K562 (cell line): Measurements from ENCODE around the gene UTP4. TPM values are rescaled to one million over a fixed set of nuclear protein-coding genes. Genes with fewer than 3 reads are reported as not detected.
A peak's percentile ranks its signal among the peaks of the same experiment; 100 is the strongest.

Source experiments
- ATAC-seq: fragments of 200-7000 bp; cut with Tn5 transposase; 3 replicates; pipeline ENCODE4 v1.9.1; 2020; ENCODE audit warnings: moderate library complexity
- BruUV-seq: library from RNA; stranded (reverse); fragments of 400-500 nt; replicated peaks from 2 replicates; lab custom pipeline; 2021; lab: Mats Ljungman, UMichigan
- CTCF ChIA-PET: fragments of 300-600 bp; formaldehyde crosslinking; extraction: SDS; loops from one replicate; lab custom pipeline; 2021; ENCODE audit warnings: low intra/inter-chr PET ratio; lab: Yijun Ruan, JAX
- POLR2A ChIA-PET: fragments of 300-600, 350-650 bp; sonication (Branson Sonifier 250); formaldehyde crosslinking; extraction: SDS; loops from one replicate; lab custom pipeline; 2021; ENCODE audit warnings: antibody characterized with exemption, inconsistent platforms; lab: Yijun Ruan, JAX
- DNase-seq, 4 experiments: peaks; one replicate each; pipeline versions ENCODE4 v3.0.0 to v3.0.0-alpha.2; 2011 to 2018; ENCODE audit warnings: low spot score in 3 of 4, mixed read lengths in 3 of 4; ENCODE audit errors: extremely low read depth in 1 of 4
- FAIRE-seq: peaks from 2 replicates; lab custom pipeline; 2011; peaks lifted over from hg19 to GRCh38; lab: Jason Lieb, UNC
- H2AFZ ChIP-seq: 2 replicates; pipeline ENCODE4 v1.6.0; 2011; ENCODE audit warnings: low read depth, low read length, control low read depth, inconsistent platforms
- H3K27ac ChIP-seq: fragments of 200-600 bp; 3 replicates; pipeline ENCODE4 v1.8.0; 2011; ENCODE audit warnings: low read depth, mild to moderate bottlenecking, control low read depth, inconsistent platforms, low read length, moderate library complexity, mixed read lengths; ENCODE audit errors: extremely low read depth
- H3K27me3 ChIP-seq, 2 experiments: fragments of 300-600 bp in 1 of 2; 2 replicates in 1 of 2; 3 replicates in 1 of 2; pipeline versions ENCODE4 v1.6.0 to v1.8.0; 2011; ENCODE audit warnings: inconsistent platforms in 2 of 2, low read length in 2 of 2, mild to moderate bottlenecking in 1 of 2, mixed read lengths in 1 of 2, moderate library complexity in 1 of 2; ENCODE audit not compliant: control insufficient read depth in 2 of 2, insufficient read depth in 2 of 2
- H3K36me3 ChIP-seq: fragments of 300-600 bp; 3 replicates; pipeline ENCODE4 v1.8.0; 2011; ENCODE audit warnings: mild to moderate bottlenecking, low read length, inconsistent platforms; ENCODE audit not compliant: control insufficient read depth, insufficient read depth
- H3K4me1 ChIP-seq, 2 experiments: fragments of 200-600 bp in 1 of 2; replicated peaks in 1 of 2; 2 replicates in 1 of 2; 3 replicates in 1 of 2; pipeline versions ENCODE4 v1.5.1 to v1.8.0; 2011; ENCODE audit warnings: inconsistent platforms in 2 of 2, low read length in 2 of 2, mild to moderate bottlenecking in 1 of 2, mixed read lengths in 1 of 2, moderate library complexity in 1 of 2; ENCODE audit not compliant: control insufficient read depth in 2 of 2, insufficient read depth in 2 of 2
- H3K4me2 ChIP-seq: 2 replicates; pipeline ENCODE4 v1.6.1; 2011; ENCODE audit warnings: low read length, control low read depth, inconsistent platforms, mixed read lengths; ENCODE audit not compliant: insufficient read depth
- H3K4me3 ChIP-seq: fragments of 200-600 bp; sonication (generic), shearing (Covaris generic); 2 replicates; pipeline ENCODE4 v1.5.1; 2016; ENCODE audit warnings: control low read depth, inconsistent platforms
- H3K79me2 ChIP-seq: fragments of 200-600 bp; 3 replicates; pipeline ENCODE4 v1.8.0; 2011; ENCODE audit warnings: low read length, inconsistent platforms; ENCODE audit not compliant: control insufficient read depth, insufficient read depth
- H3K9ac ChIP-seq, 2 experiments: 2 replicates each; pipeline versions ENCODE4 v1.6.0 to v1.6.1; 2011; ENCODE audit warnings: low read depth in 2 of 2, low read length in 2 of 2, control low read depth in 1 of 2, inconsistent platforms in 1 of 2, mild to moderate bottlenecking in 1 of 2, mixed read lengths in 1 of 2; ENCODE audit not compliant: insufficient read depth in 1 of 2
- H3K9me1 ChIP-seq: one replicate; pipeline ENCODE4 v1.6.0; 2011; ENCODE audit warnings: inconsistent platforms, mild to moderate bottlenecking, low read length, moderate library complexity; ENCODE audit not compliant: control insufficient read depth, insufficient read depth
- H3K9me3 ChIP-seq: replicated peaks from 2 replicates; pipeline ENCODE4 v1.5.1; 2011; ENCODE audit warnings: low read depth, low read length, inconsistent platforms; ENCODE audit not compliant: control insufficient read depth, insufficient read depth
- H4K20me1 ChIP-seq: replicated peaks from 2 replicates; pipeline ENCODE4 v1.6.1; 2011; ENCODE audit warnings: low read length, inconsistent platforms, mixed read lengths; ENCODE audit not compliant: control insufficient read depth, insufficient read depth
- BACH1 ChIP-seq: fragments of 200-800 bp; sonication (Bioruptor generic); IDR thresholded peaks from 2 replicates; pipeline ENCODE4 v1.6.1; 2016; ENCODE audit warnings: missing genetic modification characterization, missing compliant biosample characterization
- HMG20A ChIP-seq: fragments of 450-650 bp; formaldehyde crosslinking; conservative IDR thresholded peaks from 2 replicates; pipeline ENCODE4 v1.4.0; 2020; ENCODE audit warnings: mild to moderate bottlenecking, mixed read lengths
- HNRNPK ChIP-seq: fragments of 200-400 bp; formaldehyde crosslinking; IDR thresholded peaks from one replicate; pipeline ENCODE4 v1.6.1; 2018; ENCODE audit warnings: mild to moderate bottlenecking, low read depth, low read length; ENCODE audit not compliant: poor library complexity, severe bottlenecking
- MAFF ChIP-seq: IDR thresholded peaks from 2 replicates; pipeline ENCODE4 v1.6.1; 2012; ENCODE audit warnings: low read length, improper control_type of control experiment
- MEF2D ChIP-seq: conservative IDR thresholded peaks from 2 replicates; pipeline ENCODE4 v1.6.1; 2016; ENCODE audit warnings: low read depth, missing genetic modification characterization, missing compliant biosample characterization
- MEIS2 ChIP-seq: fragments of 450-650 bp; IDR thresholded peaks from 2 replicates; pipeline ENCODE4 v1.6.1; 2014; ENCODE audit warnings: mild to moderate bottlenecking; ENCODE audit not compliant: partially characterized antibody
- NFXL1 ChIP-seq: fragments of 450-650 bp; formaldehyde crosslinking; IDR thresholded peaks from 2 replicates; pipeline ENCODE4 v1.4.0; 2021; ENCODE audit warnings: mild to moderate bottlenecking
- PBX2 ChIP-seq, 2 experiments: IDR thresholded peaks in 1 of 2; conservative IDR thresholded peaks in 1 of 2; 2 replicates each; pipeline ENCODE4 v1.6.1; 2016; ENCODE audit warnings: low read depth in 2 of 2, mild to moderate bottlenecking in 1 of 2, missing compliant biosample characterization in 1 of 2, missing genetic modification characterization in 1 of 2, moderate library complexity in 1 of 2
- SOX6 ChIP-seq: fragments of 450-650 bp; IDR thresholded peaks from 2 replicates; pipeline ENCODE4 v1.6.1; 2014; ENCODE audit warnings: mild to moderate bottlenecking
- TCF15 ChIP-seq: fragments of 250-450 bp; sonication (Bioruptor Pico); IDR thresholded peaks from 2 replicates; pipeline ENCODE4 v1.8.0; 2022; ENCODE audit warnings: moderate library complexity, mild to moderate bottlenecking, inconsistent platforms
- ZBTB33 ChIP-seq: sonication (generic); formaldehyde crosslinking; IDR thresholded peaks from 2 replicates; pipeline ENCODE4 v1.8.1; 2023; ENCODE audit warnings: mild to moderate bottlenecking, missing genetic modification reagents
- ZBTB9 ChIP-seq: fragments of 450-650 bp; formaldehyde crosslinking; IDR thresholded peaks from 2 replicates; pipeline ENCODE4 v1.4.0; 2020; ENCODE audit warnings: mild to moderate bottlenecking, moderate library complexity
- ZKSCAN8 ChIP-seq: fragments of 200-800 bp; sonication (Bioruptor generic); IDR thresholded peaks from 2 replicates; pipeline ENCODE4 v1.6.1; 2016; ENCODE audit warnings: missing genetic modification characterization, missing compliant biosample characterization
- ZNF764 ChIP-seq: fragments of 250-450 bp; sonication (Bioruptor Pico); IDR thresholded peaks from 2 replicates; pipeline ENCODE4 v1.4.0; 2020; ENCODE audit warnings: low read depth, mild to moderate bottlenecking, moderate library complexity
- WGBS: fragments of 100-300 bp; shearing (Covaris generic); methylation state at CpG from one replicate; pipeline ENCODE4 v1.1.6; 2016; ENCODE audit warnings: low coverage, mixed read lengths; ENCODE audit not compliant: insufficient coverage; ENCODE audit errors: missing lambda C conversion rate; 5-methylcytosine and 5-hydroxymethylcytosine counted together
- in situ Hi-C: fragments of 300-500 bp; cut with MboI; formaldehyde crosslinking; loops from 4 replicates; pipeline ENCODE4 v1.15.0; 2018; ENCODE audit warnings: inconsistent platforms, mixed read lengths
- intact Hi-C: fragments of 100-400 bp; cut with micrococcal nuclease; formaldehyde crosslinking; loops from 2 replicates; pipeline ENCODE4 v1.14.2; 2022
- polyA plus RNA-seq, 8 experiments: library from polyadenylated mRNA; depleted of rRNA in 4 of 8; stranded (reverse) in 5 of 8; unstranded in 3 of 8; fragments of >200 nt; fragmentation: Nextera tagmentation in 2 of 8; fragmentation: Illumina TruSeq in 1 of 8; extraction: Ambion mirVana in 2 of 8; extraction: Trizol in 1 of 8; gene quantifications; 2 replicates each; pipeline versions ENCODE4 v1.2.1 to v1.2.3, GENCODE V29; 2011 to 2014; ENCODE audit warnings: inconsistent platforms in 1 of 8, missing spikeins in 1 of 8
- total RNA-seq, 7 experiments: library from RNA; depleted of rRNA in 6 of 7; stranded (reverse); fragments of >200 nt in 6 of 7; fragmentation: Illumina TruSeq in 2 of 7; extraction: Trizol in 2 of 7; gene quantifications; 2 replicates each; pipeline versions ENCODE4 v1.2.1 to v1.2.3, GENCODE V29; 2011 to 2021; ENCODE audit warnings: low replicate concordance in 1 of 7

Gene UTP4
- total and polyA plus RNA-seq, 9 of the 15 experiments (the other 6 are each of a cell fraction or from before 2014, with no cell fraction given): 46.1 to 203 (median 145) TPM

GRCh38 chr16:69171325-69172084, 39.1 kb downstream of the UTP4 start:
- CTCF ChIA-PET: interaction anchor here (0.6 kb wide), 1 partner anchor 10 kb away, joined by 3 read pairs; no protein-coding TSS in a partner anchor
- Histone ChIP-seq H3K9me1 (no peaks in the 10 kb centered on the region), H3K36me3 (peaks cover 47% of the 10 kb centered on the region), H3K27me3 (no peaks in the 10 kb centered on the region), H3K79me2 (no peaks in the 10 kb centered on the region), H3K4me3 (no peak overlapping the region), H3K27ac (peak overlapping the region; percentile 97; the same call in 2 of the 3 replicates), H3K9me3 (no peaks in the 10 kb centered on the region), H3K4me1 (peaks cover 3 to 19% of the 10 kb centered on the region in 2 experiments), H2AFZ (no peak overlapping the region), H3K9ac (no peak overlapping the region), H3K4me2 (no peak overlapping the region), H4K20me1 (no peaks in the 10 kb centered on the region; the same call in 1 of the 2 replicates)
- intact Hi-C loops: no loop called here
- no TSS peak for BruUV-seq
- no peak for ATAC-seq
- no peak for FAIRE-seq
- no peak for DNase-seq
- POLR2A ChIA-PET: interaction anchor here (0.8 kb wide), 1 partner anchor 11 kb away, joined by 3 read pairs; no protein-coding TSS in a partner anchor
- in situ Hi-C loops: no loop called here
- WGBS: 67% methylated on average over 6 of the region's 6 CpGs
- TF ChIP-seq MAFF: no peak
- no peak for TF ChIP-seq ZBTB9
- TF ChIP-seq HNRNPK: peak; percentile 77
- no peak for TF ChIP-seq SOX6
- 0 out of 2 replicates have a peak, but pooled peaks have one; percentile 15 for TF ChIP-seq MEF2D
- TF ChIP-seq ZKSCAN8 (CRISPR knock-in tag): no peak
- TF ChIP-seq BACH1 (tag): 0 out of 2 replicates have a peak, but pooled peaks have one; percentile 3
- TF ChIP-seq NFXL1 (CRISPR knock-in tag): 0 out of 2 replicates have a peak, but pooled peaks have one; percentile 44
- TF ChIP-seq TCF15 (CRISPR knock-in tag): no peak
- TF ChIP-seq ZNF764 (CRISPR knock-in tag): no peak
- TF ChIP-seq PBX2 (CRISPR knock-in tag; IDR thresholded peaks at IDR 0.05; ENCODE audit: low read depth): no peak
- no peak for TF ChIP-seq PBX2 (tag; conservative IDR thresholded peaks at IDR 0.05; ENCODE audit: low read depth)
- no peak for TF ChIP-seq ZBTB33
- no peak for TF ChIP-seq HMG20A (CRISPR knock-in tag)
- no peak for TF ChIP-seq MEIS2
